T-cell (primary cell): ENCODE data around the gene CAPN11. TPM values are rescaled to one million over a fixed set of nuclear protein-coding genes. Genes with fewer than 3 reads are reported as not detected.

Experiments
- ATAC-seq, 4 experiments: fragments of 200-7000 bp in 3 of 4; fragments of 150-1000 bp in 1 of 4; cut with Tn5 transposase; replicated peaks in 1 of 4; 1 replicate in 3 of 4; 2 replicates in 1 of 4; pipeline ENCODE4 v1.10.0; 2021; ENCODE audit warnings: moderate library complexity in 3 of 4, mild to moderate bottlenecking in 2 of 4, moderate number of reproducible peaks in 1 of 4
- CTCF ChIA-PET, 2 donors: fragments of 300-600 bp; sonication (Branson Sonifier 250); formaldehyde crosslinking; loops; one replicate each; lab custom pipeline; 2022; ENCODE audit warnings: antibody characterized with exemption in 2 of 2; lab: Charles Lee
- POLR2A ChIA-PET, 2 donors: fragments of 300-600 bp; sonication (Branson Sonifier 250); formaldehyde crosslinking; loops; one replicate each; lab custom pipeline; 2022; ENCODE audit warnings: antibody characterized with exemption in 2 of 2; lab: Charles Lee
- DNase-seq, 35 experiments: peaks; one replicate each; pipeline versions ENCODE4 v3.0.0 to v3.0.0-alpha.2; 2013 to 2023
- H3K27ac ChIP-seq: one replicate; pipeline ENCODE4 v1.5.1; 2013; ENCODE audit warnings: low read length
- H3K27me3 ChIP-seq, 2 experiments: replicated peaks in 1 of 2; 1 replicate in 1 of 2; 2 replicates in 1 of 2; pipeline versions ENCODE4 v1.6.1 to v1.7.0; 2013; ENCODE audit warnings: low read length in 1 of 2, mixed read lengths in 1 of 2; ENCODE audit not compliant: control insufficient read depth in 2 of 2, insufficient read depth in 2 of 2; ENCODE audit errors: extremely low read depth in 1 of 2
- H3K36me3 ChIP-seq, 2 donors: 1 replicate in 1 of 2; 2 replicates in 1 of 2; pipeline versions ENCODE4 v1.6.1 to v1.7.0; 2013; ENCODE audit warnings: low read length in 1 of 2; ENCODE audit not compliant: control insufficient read depth in 2 of 2, insufficient read depth in 1 of 2; ENCODE audit errors: extremely low read depth in 1 of 2
- H3K4me1 ChIP-seq, 2 experiments: 1 replicate in 1 of 2; 2 replicates in 1 of 2; pipeline versions ENCODE4 v1.6.1 to v1.7.0; 2013; ENCODE audit warnings: low read length in 2 of 2, mixed read lengths in 1 of 2; ENCODE audit not compliant: insufficient read depth in 2 of 2, control insufficient read depth in 1 of 2; ENCODE audit errors: extremely low read depth in 1 of 2
- H3K4me3 ChIP-seq, 2 donors: 1 replicate in 1 of 2; 2 replicates in 1 of 2; pipeline versions ENCODE4 v1.5.1 to v1.7.0; 2013; ENCODE audit warnings: mild to moderate bottlenecking in 2 of 2, low read length in 1 of 2, moderate library complexity in 1 of 2; ENCODE audit not compliant: control insufficient read depth in 1 of 2; ENCODE audit errors: extremely low read depth in 1 of 2
- H3K9me3 ChIP-seq: 2 replicates; pipeline ENCODE4 v1.7.0; 2013
- H3K27ac Mint-ChIP-seq, 2 donors: one replicate each; pipeline ENCODE4 v1.8.0; 2020 to 2021; ENCODE audit warnings: mild to moderate bottlenecking in 2 of 2, mixed read lengths in 2 of 2
- H3K27me3 Mint-ChIP-seq, 2 donors: one replicate each; pipeline ENCODE4 v1.8.0; 2021 to 2022; ENCODE audit warnings: mixed read lengths in 2 of 2
- H3K36me3 Mint-ChIP-seq: one replicate; pipeline ENCODE4 v1.8.0; 2021; ENCODE audit warnings: mixed read lengths
- H3K4me1 Mint-ChIP-seq, 3 donors: one replicate each; pipeline ENCODE4 v1.8.0; 2020 to 2022; ENCODE audit warnings: mixed read lengths in 3 of 3, mild to moderate bottlenecking in 1 of 3
- H3K4me3 Mint-ChIP-seq, 3 donors: one replicate each; pipeline ENCODE4 v1.8.0; 2020 to 2022; ENCODE audit warnings: mild to moderate bottlenecking in 3 of 3, mixed read lengths in 3 of 3, moderate library complexity in 3 of 3
- H3K9me3 Mint-ChIP-seq, 3 donors: one replicate each; pipeline ENCODE4 v1.8.0; 2020 to 2022; ENCODE audit warnings: mixed read lengths in 3 of 3
- WGBS: methylation state at CpG from one replicate; pipeline ENCODE4 v1.1.5; 2013; ENCODE audit warnings: missing lambda C conversion rate; ENCODE audit not compliant: insufficient coverage; 5-methylcytosine and 5-hydroxymethylcytosine counted together
- total RNA-seq, 35 experiments: library from RNA in 6 of 35; stranded (reverse) in 6 of 35; fragments of 120-200 nt in 1 of 35; gene quantifications; one replicate each; pipeline versions ENCODE4 v1.2.1 to v1.2.4 and lab custom pipeline; 2013 to 2026

Gene CAPN11
- total RNA-seq, 5 donors from 2014 or later (not counting 1 experiment from before 2014, with no cell fraction given), result 0.79 TPM; not detected in 4

- ATAC-seq (no peak), DNase-seq (no peak)
- Histone ChIP-seq H3K4me3 (no peak overlapping the region), H3K36me3 (no peaks in the 10 kb centered on the region), H3K27ac (no peak overlapping the region), H3K4me1 (peaks cover 2 to 7% of the 10 kb centered on the region in 2 experiments), H3K27me3 (peaks cover 0 to 40% of the 10 kb centered on the region in 2 experiments), H3K9me3 (no peaks in the 10 kb centered on the region)
- Mint-ChIP-seq H3K27me3 (peaks cover 3 to 14% of the 10 kb centered on the region in 2 donors), H3K9me3 (no peaks in the 10 kb centered on the region), H3K4me3 (no peak overlapping the region), H3K4me1 (peaks cover 4 to 10% (median 7%) of the 10 kb centered on the region in 3 donors), H3K36me3 (no peaks in the 10 kb centered on the region), H3K27ac (no peak overlapping the region)
- ChIA-PET POLR2A (no interaction called here), CTCF (no interaction called here)
- 82% methylated on average over 5 of the region's 6 CpGs for WGBS
Observed at GRCh38 chr6:44214307-44214706, 55.7 kb downstream of the CAPN11 start.

GRCh38 chr6:44216677-44217331, 58.2 kb downstream of the CAPN11 start, which contains the start of gene MYMX:
TSS of gene MYMX (plus strand) at chr6:44216926. CDS start at chr6:44217472, 546 bp downstream.
- H3K4me1 ChIP-seq, result peaks cover 4 to 18% of the 10 kb centered on the region in 2 experiments
- H3K9me3 ChIP-seq, result no peaks in the 10 kb centered on the region
- Mint-ChIP-seq H3K36me3 (no peaks in the 10 kb centered on the region), H3K9me3 (no peaks in the 10 kb centered on the region), H3K4me3 (no peak within 1 kb of the TSS), H3K4me1 (peaks cover 4 to 23% (median 14%) of the 10 kb centered on the region in 3 donors), H3K27ac (no peak within 1 kb of the TSS), H3K27me3 (peaks cover 2 to 17% of the 10 kb centered on the region in 2 donors)
- POLR2A ChIA-PET, result interaction anchor here in 1 of 2 donors (0.7 kb wide), 1 partner anchor 30 kb away, joined by 6 read pairs; no protein-coding TSS in a partner anchor
- no peaks in the 10 kb centered on the region for H3K36me3 ChIP-seq
- H3K4me3 ChIP-seq, result no peak within 1 kb of the TSS
- peaks cover 0 to 46% of the 10 kb centered on the region in 2 experiments for H3K27me3 ChIP-seq
- ATAC-seq (no peak), DNase-seq (no peak)
- CTCF ChIA-PET, result no interaction called here
- no peak within 1 kb of the TSS for H3K27ac ChIP-seq
- 55% methylated on average over 3 of the region's 7 CpGs for WGBS

GRCh38 chr6:44217332-44218143, 58.9 kb downstream of the CAPN11 start:
- Mint-ChIP-seq H3K4me1 (peaks cover 6 to 27% (median 14%) of the 10 kb centered on the region in 3 donors), H3K27me3 (peaks cover 0 to 17% of the 10 kb centered on the region in 2 donors), H3K27ac (no peak overlapping the region), H3K4me3 (no peak overlapping the region), H3K36me3 (no peaks in the 10 kb centered on the region), H3K9me3 (no peaks in the 10 kb centered on the region)
- Histone ChIP-seq H3K27ac (no peak overlapping the region), H3K9me3 (no peaks in the 10 kb centered on the region), H3K4me3 (no peak overlapping the region), H3K4me1 (peaks cover 4 to 21% of the 10 kb centered on the region in 2 experiments), H3K36me3 (no peaks in the 10 kb centered on the region), H3K27me3 (peaks cover 0 to 45% of the 10 kb centered on the region in 2 experiments)
- ChIA-PET POLR2A (no interaction called here), CTCF (no interaction called here)
- 87% methylated on average over 15 of the region's 16 CpGs for WGBS
- no peak for ATAC-seq
- DNase-seq, result no peak

GRCh38 chr6:44219053-44219814, 60.6 kb downstream of the CAPN11 start:
- ChIA-PET POLR2A (no interaction called here), CTCF (no interaction called here)
- no peaks in the 10 kb centered on the region for H3K36me3 ChIP-seq
- WGBS, result 5% methylated on average over 22 of the region's 45 CpGs
- no peaks in the 10 kb centered on the region for H3K9me3 Mint-ChIP-seq
- H3K4me1 Mint-ChIP-seq, result peaks cover 18 to 37% (median 23%) of the 10 kb centered on the region in 3 donors
- H3K27me3 Mint-ChIP-seq, result peaks cover 0 to 17% of the 10 kb centered on the region in 2 donors
- H3K27ac ChIP-seq, result no peak overlapping the region
- H3K36me3 Mint-ChIP-seq, result no peaks in the 10 kb centered on the region
- H3K9me3 ChIP-seq, result no peaks in the 10 kb centered on the region
- H3K4me3 Mint-ChIP-seq, result peak overlapping the region in 2 of 3 donors; percentile 31 to 60
- H3K4me1 ChIP-seq, result peaks cover 8 to 35% of the 10 kb centered on the region in 2 experiments
- ATAC-seq (no peak), DNase-seq (peak in 2 of 35 experiments; percentile 27 to 29)
- H3K27me3 ChIP-seq, result peaks cover 0 to 45% of the 10 kb centered on the region in 2 experiments
- peak overlapping the region in 1 of 2 donors; percentile 38 for H3K4me3 ChIP-seq
- H3K27ac Mint-ChIP-seq, result no peak overlapping the region

- peaks cover 9 to 40% of the 10 kb centered on the region in 2 experiments for H3K4me1 ChIP-seq
- H3K27ac ChIP-seq, result no peak overlapping the region
- H3K9me3 Mint-ChIP-seq, result no peaks in the 10 kb centered on the region
- H3K4me3 ChIP-seq, result no peak overlapping the region
- WGBS, result 64% methylated on average over 6 of the region's 28 CpGs
- peaks cover 0 to 45% of the 10 kb centered on the region in 2 experiments for H3K27me3 ChIP-seq
- CTCF ChIA-PET, result interaction anchor here (0.6 to 0.7 kb wide), 4 partner anchors 90 to 450 kb away, joined by 3 to 6 read pairs (median 3); partner anchors contain the start of gene AARS2 (in 1 of the 2)
- DNase-seq, result no peak
- no peak overlapping the region for H3K27ac Mint-ChIP-seq
- no peaks in the 10 kb centered on the region for H3K9me3 ChIP-seq
- peak overlapping the region in 2 of 3 donors; percentile 31 to 60 for H3K4me3 Mint-ChIP-seq
- no peak for ATAC-seq
- no peaks in the 10 kb centered on the region for H3K36me3 Mint-ChIP-seq
- no peaks in the 10 kb centered on the region for H3K36me3 ChIP-seq
- H3K27me3 Mint-ChIP-seq, result peaks cover 0 to 17% of the 10 kb centered on the region in 2 donors
- POLR2A ChIA-PET, result no interaction called here
- peaks cover 21 to 43% (median 28%) of the 10 kb centered on the region in 3 donors for H3K4me1 Mint-ChIP-seq
Observed at GRCh38 chr6:44219815-44220784, 61.5 kb downstream of the CAPN11 start.
